GM23338 (cell line): ENCODE results near the gene GPX7. TPM values are rescaled to one million over a fixed set of nuclear protein-coding genes. Genes with fewer than 3 reads are reported as not detected.

Experiments used
- ATAC-seq: fragments of 200-7000 bp; cut with Tn5 transposase; 3 replicates; pipeline ENCODE4 v1.9.1; 2020
- DNase-seq: peaks from one replicate; pipeline ENCODE4 v3.0.0-alpha.2; 2015; ENCODE audit warnings: low spot score
- H2AFZ ChIP-seq: fragments of 200-600 bp; sonication (generic); 2 replicates; pipeline ENCODE4 v1.8.0; 2016; ENCODE audit warnings: antibody characterized with exemption, mild to moderate bottlenecking, moderate library complexity
- H3F3A ChIP-seq: fragments of 200-600 bp; sonication (generic); replicated peaks from 2 replicates; pipeline ENCODE4 v1.8.0; 2017; ENCODE audit warnings: antibody characterized with exemption, mixed run types, low read depth
- H3K27ac ChIP-seq: fragments of 200-600 bp; sonication (generic); 2 replicates; pipeline ENCODE4 v1.6.1; 2016; ENCODE audit warnings: low read depth
- H3K27me3 ChIP-seq: fragments of 200-600 bp; sonication (generic); 2 replicates; pipeline ENCODE4 v1.8.0; 2016; ENCODE audit warnings: mild to moderate bottlenecking, mixed run types, moderate library complexity; ENCODE audit not compliant: insufficient read depth
- H3K36me3 ChIP-seq: fragments of 200-600 bp; sonication (generic); 2 replicates; pipeline ENCODE4 v1.8.0; 2016; ENCODE audit warnings: mild to moderate bottlenecking; ENCODE audit not compliant: insufficient read depth
- H3K4me1 ChIP-seq: fragments of 200-600 bp; sonication (generic); 2 replicates; pipeline ENCODE4 v1.8.0; 2016; ENCODE audit warnings: mild to moderate bottlenecking, moderate library complexity; ENCODE audit not compliant: insufficient read depth
- H3K4me2 ChIP-seq: fragments of 200-600 bp; sonication (generic); 2 replicates; pipeline ENCODE4 v1.7.1; 2017; ENCODE audit warnings: mixed run types
- H3K4me3 ChIP-seq: fragments of 200-600 bp; sonication (generic); 2 replicates; pipeline ENCODE4 v1.6.1; 2016; ENCODE audit warnings: mixed run types
- H3K79me2 ChIP-seq: fragments of 200-600 bp; sonication (generic); replicated peaks from 2 replicates; pipeline ENCODE4 v1.8.0; 2017; ENCODE audit warnings: mild to moderate bottlenecking; ENCODE audit not compliant: insufficient read depth
- H3K9me2 ChIP-seq: fragments of 200-600 bp; sonication (generic); 2 replicates; pipeline ENCODE4 v1.8.0; 2017; ENCODE audit not compliant: insufficient read depth
- H4K20me1 ChIP-seq: fragments of 200-600 bp; sonication (generic); replicated peaks from 2 replicates; pipeline ENCODE4 v1.8.0; 2017; ENCODE audit warnings: mild to moderate bottlenecking; ENCODE audit not compliant: insufficient read depth
- H3K27ac Mint-ChIP-seq: 2 replicates; pipeline ENCODE4 v1.8.0; 2020; ENCODE audit warnings: inconsistent platforms, mild to moderate bottlenecking, moderate library complexity, mixed read lengths
- H3K27me3 Mint-ChIP-seq: 3 replicates; pipeline ENCODE4 v1.8.0; 2022; ENCODE audit warnings: low read depth, mild to moderate bottlenecking, moderate library complexity, mixed read lengths, inconsistent platforms; ENCODE audit not compliant: insufficient read depth, poor library complexity
- H3K36me3 Mint-ChIP-seq: 3 replicates; pipeline ENCODE4 v1.8.0; 2021; ENCODE audit warnings: low read depth, mild to moderate bottlenecking, inconsistent platforms, moderate library complexity, mixed read lengths
- H3K4me1 Mint-ChIP-seq: 3 replicates; pipeline ENCODE4 v1.8.0; 2020; ENCODE audit warnings: mild to moderate bottlenecking, inconsistent platforms, mixed read lengths
- H3K4me3 Mint-ChIP-seq: 3 replicates; pipeline ENCODE4 v1.8.0; 2021; ENCODE audit warnings: moderate library complexity, mild to moderate bottlenecking, inconsistent platforms, mixed read lengths
- H3K9me3 Mint-ChIP-seq: 3 replicates; pipeline ENCODE4 v1.8.0; 2020; ENCODE audit warnings: moderate library complexity, mild to moderate bottlenecking, inconsistent platforms, mixed read lengths
- EZH2 ChIP-seq: fragments of 200-600 bp; sonication (generic); IDR thresholded peaks from one replicate; pipeline ENCODE4 v1.8.0; 2017; ENCODE audit warnings: antibody characterized with exemption, mild to moderate bottlenecking, low read depth; ENCODE audit not compliant: unreplicated experiment
- EZH2phosphoT487 ChIP-seq: fragments of 200-600 bp; sonication (generic); IDR thresholded peaks from one replicate; pipeline ENCODE4 v1.8.1; 2018; ENCODE audit warnings: antibody characterized with exemption; ENCODE audit not compliant: unreplicated experiment
- JUNB ChIP-seq: IDR thresholded peaks from one replicate; pipeline ENCODE4 v1.6.1; 2016; ENCODE audit warnings: antibody characterized with exemption; ENCODE audit not compliant: unreplicated experiment
- NANOG ChIP-seq: IDR thresholded peaks from 2 replicates; pipeline ENCODE4 v1.6.1; 2016; ENCODE audit warnings: antibody characterized with exemption, borderline replicate concordance
- ZNF331 ChIP-seq: fragments of 250-450 bp; sonication (Bioruptor Pico); IDR thresholded peaks from 2 replicates; pipeline ENCODE4 v1.5.0; 2020; ENCODE audit warnings: low read depth, mild to moderate bottlenecking, moderate library complexity
- polyA plus RNA-seq: library from polyadenylated mRNA; unstranded; fragments of >200 nt; fragmentation: Nextera tagmentation; extraction: Ambion mirVana; gene quantifications from 2 replicates; pipeline ENCODE4 v1.2.1, GENCODE V29; 2016
- total RNA-seq: library from RNA; depleted of rRNA; stranded (reverse); fragments of >200 nt; shearing (Covaris generic); gene quantifications from 2 replicates; pipeline ENCODE4 v1.2.3, GENCODE V29; 2014
- TF ChIP-seq, protein P1 (sequence below), 2 experiments: fragments of 200-600 bp in 1 of 2; sonication (generic) in 1 of 2; conservative IDR thresholded peaks; 2 replicates each; pipeline versions ENCODE4 v1.5.1 to v1.6.1; 2016 to 2017; ENCODE audit warnings: antibody characterized with exemption in 2 of 2, low read depth in 2 of 2, mild to moderate bottlenecking in 2 of 2, moderate library complexity in 1 of 2
- TF ChIP-seq, protein P2 (sequence below): fragments of 250-450 bp; sonication (Bioruptor Pico); IDR thresholded peaks from 2 replicates; pipeline ENCODE4 v1.5.0; 2020; ENCODE audit warnings: mild to moderate bottlenecking, moderate library complexity
- TF ChIP-seq, protein P3 (sequence below): IDR thresholded peaks from one replicate; pipeline ENCODE4 v1.6.1; 2018; ENCODE audit warnings: antibody characterized with exemption; ENCODE audit not compliant: unreplicated experiment

The GPX7 gene
- total and polyA plus RNA-seq, 2 experiments from 2014 or later, result 12.8 to 20.9 TPM

DNA sequence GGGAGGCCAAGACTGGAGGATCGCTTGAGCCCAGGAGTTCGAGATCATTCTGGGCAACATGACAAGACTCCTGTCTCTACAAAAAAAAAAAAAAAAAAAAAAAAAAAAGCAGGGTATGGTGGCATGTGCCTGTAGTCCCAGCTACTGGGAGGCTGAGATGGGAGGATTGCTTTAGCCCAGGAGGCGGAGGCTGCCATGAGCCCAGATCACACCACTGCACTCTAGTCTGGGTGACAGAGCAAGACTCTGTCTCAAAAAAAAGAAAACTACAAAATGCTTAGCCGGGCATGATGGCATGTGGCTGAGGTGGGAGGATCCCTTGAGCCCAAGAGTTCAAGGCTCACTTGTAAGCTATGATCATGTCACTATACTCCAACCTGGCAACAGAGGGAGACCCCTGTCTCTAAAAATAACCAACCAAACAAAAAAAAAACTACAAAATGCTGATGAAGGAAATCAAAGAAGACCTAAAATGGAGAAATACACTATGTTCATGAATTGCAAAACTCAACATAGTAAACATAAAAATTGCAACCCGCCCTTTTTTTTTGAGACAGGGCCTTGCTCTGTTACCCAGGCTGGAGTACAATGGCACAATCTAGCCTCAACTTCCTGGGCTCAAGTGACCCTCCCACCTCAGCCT lies 51.2 kb downstream of the GPX7 start (continued):
- TF ChIP-seq, protein P1, sequence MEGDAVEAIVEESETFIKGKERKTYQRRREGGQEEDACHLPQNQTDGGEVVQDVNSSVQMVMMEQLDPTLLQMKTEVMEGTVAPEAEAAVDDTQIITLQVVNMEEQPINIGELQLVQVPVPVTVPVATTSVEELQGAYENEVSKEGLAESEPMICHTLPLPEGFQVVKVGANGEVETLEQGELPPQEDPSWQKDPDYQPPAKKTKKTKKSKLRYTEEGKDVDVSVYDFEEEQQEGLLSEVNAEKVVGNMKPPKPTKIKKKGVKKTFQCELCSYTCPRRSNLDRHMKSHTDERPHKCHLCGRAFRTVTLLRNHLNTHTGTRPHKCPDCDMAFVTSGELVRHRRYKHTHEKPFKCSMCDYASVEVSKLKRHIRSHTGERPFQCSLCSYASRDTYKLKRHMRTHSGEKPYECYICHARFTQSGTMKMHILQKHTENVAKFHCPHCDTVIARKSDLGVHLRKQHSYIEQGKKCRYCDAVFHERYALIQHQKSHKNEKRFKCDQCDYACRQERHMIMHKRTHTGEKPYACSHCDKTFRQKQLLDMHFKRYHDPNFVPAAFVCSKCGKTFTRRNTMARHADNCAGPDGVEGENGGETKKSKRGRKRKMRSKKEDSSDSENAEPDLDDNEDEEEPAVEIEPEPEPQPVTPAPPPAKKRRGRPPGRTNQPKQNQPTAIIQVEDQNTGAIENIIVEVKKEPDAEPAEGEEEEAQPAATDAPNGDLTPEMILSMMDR (conservative IDR thresholded peaks at IDR 0.05; ENCODE audit: low read depth in 2 of 2), result no peak
- TF ChIP-seq NANOG (no peak), EZH2 (no peak), EZH2phosphoT487 (no peak)

DNA sequence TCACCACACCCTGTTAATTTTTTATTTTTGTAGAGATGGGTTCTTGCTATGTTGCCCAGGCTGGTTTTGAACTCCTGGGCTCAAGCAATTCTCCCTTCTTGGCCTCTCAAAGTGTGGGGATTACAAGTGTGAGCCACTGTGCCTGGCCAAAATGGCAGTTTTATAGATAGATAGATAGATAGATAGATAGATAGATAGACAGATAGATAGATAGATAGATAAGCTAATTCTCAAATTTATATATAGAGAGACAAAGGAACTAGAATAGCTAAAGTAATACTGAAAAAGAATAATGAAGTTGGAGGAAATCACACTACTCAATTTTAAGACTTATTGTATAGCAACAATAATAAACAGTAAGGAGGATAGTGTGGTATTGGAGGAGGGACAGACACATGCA lies 51.9 kb downstream of the GPX7 start:
- Mint-ChIP-seq H3K36me3 (no peaks in the 10 kb centered on the region), H3K4me1 (no peaks in the 10 kb centered on the region), H3K9me3 (no peaks in the 10 kb centered on the region), H3K4me3 (no peak overlapping the region), H3K27ac (no peak overlapping the region), H3K27me3 (peaks cover 6% of the 10 kb centered on the region)
- H3K4me3 ChIP-seq, result no peak overlapping the region
- no peaks in the 10 kb centered on the region for H3K79me2 ChIP-seq
- DNase-seq (no peak), ATAC-seq (no peak)
- H3F3A ChIP-seq, result no peaks in the 10 kb centered on the region
- no peaks in the 10 kb centered on the region for H4K20me1 ChIP-seq
- H3K27me3 ChIP-seq, result no peaks in the 10 kb centered on the region
- no peaks in the 10 kb centered on the region for H3K36me3 ChIP-seq
- no peak overlapping the region for H2AFZ ChIP-seq
- no peak overlapping the region for H3K4me2 ChIP-seq
- H3K9me2 ChIP-seq, result no peaks in the 10 kb centered on the region
- no peak overlapping the region for H3K27ac ChIP-seq
- no peaks in the 10 kb centered on the region for H3K4me1 ChIP-seq
- TF ChIP-seq, protein P2, sequence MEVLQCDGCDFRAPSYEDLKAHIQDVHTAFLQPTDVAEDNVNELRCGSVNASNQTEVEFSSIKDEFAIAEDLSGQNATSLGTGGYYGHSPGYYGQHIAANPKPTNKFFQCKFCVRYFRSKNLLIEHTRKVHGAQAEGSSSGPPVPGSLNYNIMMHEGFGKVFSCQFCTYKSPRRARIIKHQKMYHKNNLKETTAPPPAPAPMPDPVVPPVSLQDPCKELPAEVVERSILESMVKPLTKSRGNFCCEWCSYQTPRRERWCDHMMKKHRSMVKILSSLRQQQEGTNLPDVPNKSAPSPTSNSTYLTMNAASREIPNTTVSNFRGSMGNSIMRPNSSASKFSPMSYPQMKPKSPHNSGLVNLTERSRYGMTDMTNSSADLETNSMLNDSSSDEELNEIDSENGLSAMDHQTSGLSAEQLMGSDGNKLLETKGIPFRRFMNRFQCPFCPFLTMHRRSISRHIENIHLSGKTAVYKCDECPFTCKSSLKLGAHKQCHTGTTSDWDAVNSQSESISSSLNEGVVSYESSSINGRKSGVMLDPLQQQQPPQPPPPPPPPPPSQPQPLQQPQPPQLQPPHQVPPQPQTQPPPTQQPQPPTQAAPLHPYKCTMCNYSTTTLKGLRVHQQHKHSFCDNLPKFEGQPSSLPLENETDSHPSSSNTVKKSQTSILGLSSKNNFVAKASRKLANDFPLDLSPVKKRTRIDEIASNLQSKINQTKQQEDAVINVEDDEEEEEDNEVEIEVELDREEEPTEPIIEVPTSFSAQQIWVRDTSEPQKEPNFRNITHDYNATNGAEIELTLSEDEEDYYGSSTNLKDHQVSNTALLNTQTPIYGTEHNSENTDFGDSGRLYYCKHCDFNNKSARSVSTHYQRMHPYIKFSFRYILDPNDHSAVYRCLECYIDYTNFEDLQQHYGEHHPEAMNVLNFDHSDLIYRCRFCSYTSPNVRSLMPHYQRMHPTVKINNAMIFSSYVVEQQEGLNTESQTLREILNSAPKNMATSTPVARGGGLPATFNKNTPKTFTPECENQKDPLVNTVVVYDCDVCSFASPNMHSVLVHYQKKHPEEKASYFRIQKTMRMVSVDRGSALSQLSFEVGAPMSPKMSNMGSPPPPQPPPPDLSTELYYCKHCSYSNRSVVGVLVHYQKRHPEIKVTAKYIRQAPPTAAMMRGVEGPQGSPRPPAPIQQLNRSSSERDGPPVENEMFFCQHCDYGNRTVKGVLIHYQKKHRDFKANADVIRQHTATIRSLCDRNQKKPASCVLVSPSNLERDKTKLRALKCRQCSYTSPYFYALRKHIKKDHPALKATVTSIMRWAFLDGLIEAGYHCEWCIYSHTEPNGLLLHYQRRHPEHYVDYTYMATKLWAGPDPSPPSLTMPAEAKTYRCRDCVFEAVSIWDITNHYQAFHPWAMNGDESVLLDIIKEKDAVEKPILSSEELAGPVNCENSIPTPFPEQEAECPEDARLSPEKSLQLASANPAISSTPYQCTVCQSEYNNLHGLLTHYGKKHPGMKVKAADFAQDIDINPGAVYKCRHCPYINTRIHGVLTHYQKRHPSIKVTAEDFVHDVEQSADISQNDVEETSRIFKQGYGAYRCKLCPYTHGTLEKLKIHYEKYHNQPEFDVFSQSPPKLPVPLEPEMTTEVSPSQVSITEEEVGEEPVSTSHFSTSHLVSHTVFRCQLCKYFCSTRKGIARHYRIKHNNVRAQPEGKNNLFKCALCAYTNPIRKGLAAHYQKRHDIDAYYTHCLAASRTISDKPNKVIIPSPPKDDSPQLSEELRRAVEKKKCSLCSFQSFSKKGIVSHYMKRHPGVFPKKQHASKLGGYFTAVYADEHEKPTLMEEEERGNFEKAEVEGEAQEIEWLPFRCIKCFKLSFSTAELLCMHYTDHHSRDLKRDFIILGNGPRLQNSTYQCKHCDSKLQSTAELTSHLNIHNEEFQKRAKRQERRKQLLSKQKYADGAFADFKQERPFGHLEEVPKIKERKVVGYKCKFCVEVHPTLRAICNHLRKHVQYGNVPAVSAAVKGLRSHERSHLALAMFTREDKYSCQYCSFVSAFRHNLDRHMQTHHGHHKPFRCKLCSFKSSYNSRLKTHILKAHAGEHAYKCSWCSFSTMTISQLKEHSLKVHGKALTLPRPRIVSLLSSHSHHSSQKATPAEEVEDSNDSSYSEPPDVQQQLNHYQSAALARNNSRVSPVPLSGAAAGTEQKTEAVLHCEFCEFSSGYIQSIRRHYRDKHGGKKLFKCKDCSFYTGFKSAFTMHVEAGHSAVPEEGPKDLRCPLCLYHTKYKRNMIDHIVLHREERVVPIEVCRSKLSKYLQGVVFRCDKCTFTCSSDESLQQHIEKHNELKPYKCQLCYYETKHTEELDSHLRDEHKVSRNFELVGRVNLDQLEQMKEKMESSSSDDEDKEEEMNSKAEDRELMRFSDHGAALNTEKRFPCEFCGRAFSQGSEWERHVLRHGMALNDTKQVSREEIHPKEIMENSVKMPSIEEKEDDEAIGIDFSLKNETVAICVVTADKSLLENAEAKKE (CRISPR knock-in tag), result no peak
- TF ChIP-seq, protein P3, sequence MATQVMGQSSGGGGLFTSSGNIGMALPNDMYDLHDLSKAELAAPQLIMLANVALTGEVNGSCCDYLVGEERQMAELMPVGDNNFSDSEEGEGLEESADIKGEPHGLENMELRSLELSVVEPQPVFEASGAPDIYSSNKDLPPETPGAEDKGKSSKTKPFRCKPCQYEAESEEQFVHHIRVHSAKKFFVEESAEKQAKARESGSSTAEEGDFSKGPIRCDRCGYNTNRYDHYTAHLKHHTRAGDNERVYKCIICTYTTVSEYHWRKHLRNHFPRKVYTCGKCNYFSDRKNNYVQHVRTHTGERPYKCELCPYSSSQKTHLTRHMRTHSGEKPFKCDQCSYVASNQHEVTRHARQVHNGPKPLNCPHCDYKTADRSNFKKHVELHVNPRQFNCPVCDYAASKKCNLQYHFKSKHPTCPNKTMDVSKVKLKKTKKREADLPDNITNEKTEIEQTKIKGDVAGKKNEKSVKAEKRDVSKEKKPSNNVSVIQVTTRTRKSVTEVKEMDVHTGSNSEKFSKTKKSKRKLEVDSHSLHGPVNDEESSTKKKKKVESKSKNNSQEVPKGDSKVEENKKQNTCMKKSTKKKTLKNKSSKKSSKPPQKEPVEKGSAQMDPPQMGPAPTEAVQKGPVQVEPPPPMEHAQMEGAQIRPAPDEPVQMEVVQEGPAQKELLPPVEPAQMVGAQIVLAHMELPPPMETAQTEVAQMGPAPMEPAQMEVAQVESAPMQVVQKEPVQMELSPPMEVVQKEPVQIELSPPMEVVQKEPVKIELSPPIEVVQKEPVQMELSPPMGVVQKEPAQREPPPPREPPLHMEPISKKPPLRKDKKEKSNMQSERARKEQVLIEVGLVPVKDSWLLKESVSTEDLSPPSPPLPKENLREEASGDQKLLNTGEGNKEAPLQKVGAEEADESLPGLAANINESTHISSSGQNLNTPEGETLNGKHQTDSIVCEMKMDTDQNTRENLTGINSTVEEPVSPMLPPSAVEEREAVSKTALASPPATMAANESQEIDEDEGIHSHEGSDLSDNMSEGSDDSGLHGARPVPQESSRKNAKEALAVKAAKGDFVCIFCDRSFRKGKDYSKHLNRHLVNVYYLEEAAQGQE, result no peak
- TF ChIP-seq JUNB (no peak), ZNF331 (CRISPR knock-in tag) (no peak), EZH2phosphoT487 (no peak), EZH2 (no peak), NANOG (no peak)
- TF ChIP-seq, protein P1 (conservative IDR thresholded peaks at IDR 0.05; ENCODE audit: low read depth in 2 of 2), result no peak
